ENCODE data around the gene ITFG1. TPM values are rescaled to one million over a fixed set of nuclear protein-coding genes. Genes with fewer than 3 reads are reported as not detected.

ITFG1 gene
- total RNA-seq (10 to 100 TPM; 17.6 to 33.9 (median 22.6) TPM), total RNA-seq (17.0 to 51.6 (median 31.3) reads per million in 29 experiments)
- 38.2 TPM for total RNA-seq (2013)

- Mint-ChIP-seq H3K9me3 (no peaks in the 10 kb centered on the region), H3K4me1 (peaks cover 68 to 74% (median 73%) of the 10 kb centered on the region in 3 donors), H3K4me3 (peak within 1 kb of the TSS; percentile 92 to 98 (median 93)), H3K27me3 (no peaks in the 10 kb centered on the region), H3K36me3 (peaks cover 17% of the 10 kb centered on the region), H3K27ac (peak within 1 kb of the TSS; percentile 91 to 97)
- peaks cover 19 to 32% of the 10 kb centered on the region in 2 experiments for H3K4me1 ChIP-seq (ENCODE audit: control insufficient read depth in 1 of 2, extremely low read depth in 1 of 2, insufficient read depth in 2 of 2, low read length in 2 of 2)
- peak within 1 kb of the TSS; percentile 92 for H3K27ac ChIP-seq (ENCODE audit: low read length)
- WGBS (ENCODE audit: insufficient coverage): under 1% methylated on average over 81 of the region's 82 CpGs
- H3K9me3 ChIP-seq: no peaks in the 10 kb centered on the region
- peak within 1 kb of the TSS; percentile 73 to 99 for H3K4me3 ChIP-seq (ENCODE audit: control insufficient read depth in 1 of 2, extremely low read depth in 1 of 2, low read length in 1 of 2)
- ATAC-seq (replicated peaks in 1 of 4) (peak; percentile 93 to 96 (median 96)), DNase-seq (peak; percentile 91 to 98 (median 97))
- ChIA-PET CTCF (interaction anchor here (1.2 to 2.1 kb wide), 3 partner anchors 10 to 319 kb away, joined by 3 to 10 read pairs (median 5); no protein-coding TSS in a partner anchor), POLR2A (interaction anchor here in 1 of 2 donors (0.7 to 1.2 kb wide), 2 partner anchors 11 to 858 kb away, joined by 3 to 5 read pairs; no protein-coding TSS in a partner anchor)
- peaks cover 2 to 7% of the 10 kb centered on the region in 2 donors for H3K36me3 ChIP-seq (ENCODE audit: control insufficient read depth in 2 of 2, extremely low read depth in 1 of 2, insufficient read depth in 1 of 2, low read length in 1 of 2)
- no peaks in the 10 kb centered on the region for H3K27me3 ChIP-seq (replicated peaks in 1 of 2; ENCODE audit: control insufficient read depth in 2 of 2, extremely low read depth in 1 of 2, insufficient read depth in 2 of 2, low read length in 1 of 2)
These were observed at the start of gene ITFG1, which contains the start of gene PHKB for GRCh38 chr16:47460711-47461597. Gene ITFG1, minus strand, starts transcription at chr16:47461063. Its CDS starts 18 bp downstream, at chr16:47461045. Gene PHKB, plus strand, starts transcription at chr16:47461331. Its CDS starts 20 bp downstream, at chr16:47461351.

GRCh38 chr16:47507701-47508100, 46.8 kb upstream of the ITFG1 start:
- ChIA-PET CTCF (interaction anchor here in 1 of 2 donors (0.5 kb wide), 1 partner anchor 72 kb away, joined by 3 read pairs; no protein-coding TSS in a partner anchor), POLR2A (interaction anchor here in 1 of 2 donors (0.6 kb wide), 1 partner anchor 316 kb away, joined by 4 read pairs; no protein-coding TSS in a partner anchor)
- no peak overlapping the region for H3K27ac ChIP-seq (ENCODE audit: low read length)
- ATAC-seq (replicated peaks in 1 of 4) (no peak), DNase-seq (no peak)
- no peak overlapping the region for H3K4me3 ChIP-seq (ENCODE audit: control insufficient read depth in 1 of 2, extremely low read depth in 1 of 2, low read length in 1 of 2)
- H3K27ac Mint-ChIP-seq: no peak overlapping the region
- peaks cover 3 to 6% (median 4%) of the 10 kb centered on the region in 3 donors for H3K4me1 Mint-ChIP-seq
- H3K4me3 Mint-ChIP-seq: no peak overlapping the region
- peaks cover 0 to 40% of the 10 kb centered on the region in 2 donors for H3K36me3 ChIP-seq (ENCODE audit: control insufficient read depth in 2 of 2, extremely low read depth in 1 of 2, insufficient read depth in 1 of 2, low read length in 1 of 2)
- H3K9me3 Mint-ChIP-seq: no peaks in the 10 kb centered on the region
- WGBS (ENCODE audit: insufficient coverage): no CpG with 5 or more reads among the region's 1 CpG
- H3K27me3 ChIP-seq (replicated peaks in 1 of 2; ENCODE audit: control insufficient read depth in 2 of 2, extremely low read depth in 1 of 2, insufficient read depth in 2 of 2, low read length in 1 of 2): no peaks in the 10 kb centered on the region
- no peaks in the 10 kb centered on the region for H3K27me3 Mint-ChIP-seq
- no peaks in the 10 kb centered on the region for H3K9me3 ChIP-seq
- no peaks in the 10 kb centered on the region for H3K4me1 ChIP-seq (ENCODE audit: control insufficient read depth in 1 of 2, extremely low read depth in 1 of 2, insufficient read depth in 2 of 2, low read length in 2 of 2)
- H3K36me3 Mint-ChIP-seq: peaks cover 65% of the 10 kb centered on the region

- no peak for ATAC-seq (replicated peaks in 1 of 4)
- Histone ChIP-seq H3K27me3 (replicated peaks in 1 of 2; ENCODE audit: control insufficient read depth in 2 of 2, extremely low read depth in 1 of 2, insufficient read depth in 2 of 2, low read length in 1 of 2) (no peaks in the 10 kb centered on the region), H3K36me3 (ENCODE audit: control insufficient read depth in 2 of 2, extremely low read depth in 1 of 2, insufficient read depth in 1 of 2, low read length in 1 of 2) (peaks cover 0 to 37% of the 10 kb centered on the region in 2 donors), H3K4me3 (ENCODE audit: control insufficient read depth in 1 of 2, extremely low read depth in 1 of 2, low read length in 1 of 2) (no peak overlapping the region), H3K9me3 (no peaks in the 10 kb centered on the region), H3K4me1 (ENCODE audit: control insufficient read depth in 1 of 2, extremely low read depth in 1 of 2, insufficient read depth in 2 of 2, low read length in 2 of 2) (no peaks in the 10 kb centered on the region), H3K27ac (ENCODE audit: low read length) (no peak overlapping the region)
- WGBS (ENCODE audit: insufficient coverage): 83% methylated on average over 1 of the region's 2 CpGs
- Mint-ChIP-seq H3K9me3 (no peaks in the 10 kb centered on the region), H3K4me3 (no peak overlapping the region), H3K36me3 (peaks cover 61% of the 10 kb centered on the region), H3K27me3 (no peaks in the 10 kb centered on the region), H3K4me1 (peaks cover 3 to 6% (median 4%) of the 10 kb centered on the region in 3 donors), H3K27ac (no peak overlapping the region)
- DNase-seq: no peak
- POLR2A ChIA-PET: no interaction called here
- CTCF ChIA-PET: interaction anchor here in 1 of 2 donors (0.7 to 1.2 kb wide), 2 partner anchors 13 to 15 kb away, joined by 3 to 4 read pairs; no protein-coding TSS in a partner anchor
These were observed 45.9 kb upstream of the ITFG1 start for GRCh38 chr16:47506800-47507199.

GRCh38 chr16:47504599-47504998, 43.7 kb upstream of the ITFG1 start:
- Mint-ChIP-seq H3K4me1 (peaks cover 3 to 6% (median 4%) of the 10 kb centered on the region in 3 donors), H3K9me3 (no peaks in the 10 kb centered on the region), H3K4me3 (no peak overlapping the region), H3K36me3 (peaks cover 59% of the 10 kb centered on the region), H3K27me3 (no peaks in the 10 kb centered on the region), H3K27ac (no peak overlapping the region)
- no peaks in the 10 kb centered on the region for H3K27me3 ChIP-seq (replicated peaks in 1 of 2; ENCODE audit: control insufficient read depth in 2 of 2, extremely low read depth in 1 of 2, insufficient read depth in 2 of 2, low read length in 1 of 2)
- H3K36me3 ChIP-seq (ENCODE audit: control insufficient read depth in 2 of 2, extremely low read depth in 1 of 2, insufficient read depth in 1 of 2, low read length in 1 of 2): peaks cover 6 to 44% of the 10 kb centered on the region in 2 donors
- no peak for DNase-seq
- CTCF ChIA-PET: no interaction called here
- H3K9me3 ChIP-seq: no peaks in the 10 kb centered on the region
- no peak overlapping the region for H3K27ac ChIP-seq (ENCODE audit: low read length)
- no peaks in the 10 kb centered on the region for H3K4me1 ChIP-seq (ENCODE audit: control insufficient read depth in 1 of 2, extremely low read depth in 1 of 2, insufficient read depth in 2 of 2, low read length in 2 of 2)
- ATAC-seq (replicated peaks in 1 of 4): no peak
- H3K4me3 ChIP-seq (ENCODE audit: control insufficient read depth in 1 of 2, extremely low read depth in 1 of 2, low read length in 1 of 2): no peak overlapping the region
- POLR2A ChIA-PET: no interaction called here
- WGBS (ENCODE audit: insufficient coverage): 100% methylated on average over 4 of the region's 7 CpGs

GRCh38 chr16:47503936-47504335, 43.1 kb upstream of the ITFG1 start:
- Mint-ChIP-seq H3K27me3 (no peaks in the 10 kb centered on the region), H3K27ac (no peak overlapping the region), H3K4me3 (no peak overlapping the region), H3K36me3 (peaks cover 62% of the 10 kb centered on the region), H3K4me1 (peaks cover 3 to 6% (median 4%) of the 10 kb centered on the region in 3 donors), H3K9me3 (no peaks in the 10 kb centered on the region)
- CTCF ChIA-PET: no interaction called here
- no peak for DNase-seq
- Histone ChIP-seq H3K4me3 (ENCODE audit: control insufficient read depth in 1 of 2, extremely low read depth in 1 of 2, low read length in 1 of 2) (no peak overlapping the region), H3K9me3 (no peaks in the 10 kb centered on the region), H3K27me3 (replicated peaks in 1 of 2; ENCODE audit: control insufficient read depth in 2 of 2, extremely low read depth in 1 of 2, insufficient read depth in 2 of 2, low read length in 1 of 2) (no peaks in the 10 kb centered on the region), H3K4me1 (ENCODE audit: control insufficient read depth in 1 of 2, extremely low read depth in 1 of 2, insufficient read depth in 2 of 2, low read length in 2 of 2) (no peaks in the 10 kb centered on the region), H3K27ac (ENCODE audit: low read length) (no peak overlapping the region), H3K36me3 (ENCODE audit: control insufficient read depth in 2 of 2, extremely low read depth in 1 of 2, insufficient read depth in 1 of 2, low read length in 1 of 2) (peaks cover 7 to 50% of the 10 kb centered on the region in 2 donors)
- POLR2A ChIA-PET: no interaction called here
- no peak for ATAC-seq (replicated peaks in 1 of 4)
- WGBS (ENCODE audit: insufficient coverage): 83% methylated on average over 1 of the region's 1 CpG

GRCh38 chr16:47499700-47500264, 38.9 kb upstream of the ITFG1 start:
- Mint-ChIP-seq H3K27ac (no peak overlapping the region), H3K9me3 (no peaks in the 10 kb centered on the region), H3K36me3 (peaks cover 58% of the 10 kb centered on the region), H3K27me3 (no peaks in the 10 kb centered on the region), H3K4me3 (no peak overlapping the region), H3K4me1 (peaks cover 5 to 11% (median 7%) of the 10 kb centered on the region in 3 donors)
- Histone ChIP-seq H3K36me3 (ENCODE audit: control insufficient read depth in 2 of 2, extremely low read depth in 1 of 2, insufficient read depth in 1 of 2, low read length in 1 of 2) (peaks cover 11 to 48% of the 10 kb centered on the region in 2 donors), H3K4me3 (ENCODE audit: control insufficient read depth in 1 of 2, extremely low read depth in 1 of 2, low read length in 1 of 2) (no peak overlapping the region), H3K27me3 (replicated peaks in 1 of 2; ENCODE audit: control insufficient read depth in 2 of 2, extremely low read depth in 1 of 2, insufficient read depth in 2 of 2, low read length in 1 of 2) (no peaks in the 10 kb centered on the region), H3K9me3 (no peaks in the 10 kb centered on the region), H3K27ac (ENCODE audit: low read length) (no peak overlapping the region), H3K4me1 (ENCODE audit: control insufficient read depth in 1 of 2, extremely low read depth in 1 of 2, insufficient read depth in 2 of 2, low read length in 2 of 2) (no peaks in the 10 kb centered on the region)
- POLR2A ChIA-PET: no interaction called here
- 96% methylated on average over 8 of the region's 9 CpGs for WGBS (ENCODE audit: insufficient coverage)
- ATAC-seq (replicated peaks in 1 of 4) (no peak), DNase-seq (no peak)
- CTCF ChIA-PET: no interaction called here

Data from T-cell (primary cell).